ENCODE data around the gene ABCB11.
"Not testable (repeated sequence)": the region's sequence is repeated elsewhere in the genome, so short reads cannot be mapped to it uniquely, and the experiment has no call there.

The ABCB11 gene

GRCh38 chr2:169065422-169065821, 34.3 kb upstream of the ABCB11 start:
- DNase-seq (ENCODE audit: extremely low spot score) = no peak
- ChIA-PET CTCF (no interaction called here), POLR2A (no interaction called here)
- TF ChIP-seq, protein P1, sequence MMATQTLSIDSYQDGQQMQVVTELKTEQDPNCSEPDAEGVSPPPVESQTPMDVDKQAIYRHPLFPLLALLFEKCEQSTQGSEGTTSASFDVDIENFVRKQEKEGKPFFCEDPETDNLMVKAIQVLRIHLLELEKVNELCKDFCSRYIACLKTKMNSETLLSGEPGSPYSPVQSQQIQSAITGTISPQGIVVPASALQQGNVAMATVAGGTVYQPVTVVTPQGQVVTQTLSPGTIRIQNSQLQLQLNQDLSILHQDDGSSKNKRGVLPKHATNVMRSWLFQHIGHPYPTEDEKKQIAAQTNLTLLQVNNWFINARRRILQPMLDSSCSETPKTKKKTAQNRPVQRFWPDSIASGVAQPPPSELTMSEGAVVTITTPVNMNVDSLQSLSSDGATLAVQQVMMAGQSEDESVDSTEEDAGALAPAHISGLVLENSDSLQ (IDR thresholded peaks at IDR 0.05) = no peak
- TF ChIP-seq NFRKB (IDR thresholded peaks at IDR 0.05) (no peak), BHLHE40 (IDR thresholded peaks at IDR 0.05; ENCODE audit: borderline replicate concordance) (no peak), ZNF384 (IDR thresholded peaks at IDR 0.05) (no peak), CTBP1 (IDR thresholded peaks at IDR 0.05; ENCODE audit: borderline replicate concordance) (no peak), FOXK2 (IDR thresholded peaks at IDR 0.05) (no peak), LEF1 (IDR thresholded peaks at IDR 0.05; ENCODE audit: borderline replicate concordance) (no peak), ELF4 (IDR thresholded peaks at IDR 0.05) (no peak), SP1 (IDR thresholded peaks at IDR 0.05) (no peak), L3MBTL2 (conservative IDR thresholded peaks at IDR 0.05) (no peak), HDGF (IDR thresholded peaks at IDR 0.05; ENCODE audit: borderline replicate concordance) (no peak), ARNT (IDR thresholded peaks at IDR 0.05) (no peak), SUZ12 (IDR thresholded peaks at IDR 0.05) (no peak)

GRCh38 chr2:169064199-169064598, 33.1 kb upstream of the ABCB11 start:
- CTCF ChIA-PET; DNase-seq (ENCODE audit: extremely low spot score); POLR2A ChIA-PET: not testable (repeated sequence)

- DNase-seq (ENCODE audit: extremely low spot score); CTCF ChIA-PET; POLR2A ChIA-PET: not testable (repeated sequence)
Observed at GRCh38 chr2:169054575-169054974, 23.5 kb upstream of the ABCB11 start.

GRCh38 chr2:169050476-169051240, 19.5 kb upstream of the ABCB11 start:
- CTCF ChIA-PET = no interaction called here
- TF ChIP-seq FOXK2 (IDR thresholded peaks at IDR 0.05) (no peak), HDGF (IDR thresholded peaks at IDR 0.05; ENCODE audit: borderline replicate concordance) (no peak), NFRKB (IDR thresholded peaks at IDR 0.05) (no peak), LEF1 (IDR thresholded peaks at IDR 0.05; ENCODE audit: borderline replicate concordance) (no peak), CTBP1 (IDR thresholded peaks at IDR 0.05; ENCODE audit: borderline replicate concordance) (no peak), TARDBP (IDR thresholded peaks at IDR 0.05) (no peak), L3MBTL2 (conservative IDR thresholded peaks at IDR 0.05) (no peak), ELF4 (IDR thresholded peaks at IDR 0.05) (no peak), FOXA1 (IDR thresholded peaks at IDR 0.05) (no peak), ZNF384 (IDR thresholded peaks at IDR 0.05) (no peak), ARNT (IDR thresholded peaks at IDR 0.05) (no peak), FOXM1 (IDR thresholded peaks at IDR 0.05; ENCODE audit: borderline replicate concordance) (no peak), SP1 (IDR thresholded peaks at IDR 0.05) (no peak), SUZ12 (IDR thresholded peaks at IDR 0.05) (no peak), BHLHE40 (IDR thresholded peaks at IDR 0.05; ENCODE audit: borderline replicate concordance) (no peak)
- TF ChIP-seq, protein P1 (IDR thresholded peaks at IDR 0.05) = no peak
- DNase-seq (ENCODE audit: extremely low spot score) = no peak
- POLR2A ChIA-PET = no interaction called here

GRCh38 chr2:169049142-169049541, 18.0 kb upstream of the ABCB11 start:
- POLR2A ChIA-PET = no interaction called here
- CTCF ChIA-PET = interaction anchor here (0.6 kb wide), 1 partner anchor 814 kb away, joined by 3 read pairs; no protein-coding TSS in a partner anchor
- TF ChIP-seq FOXA1 (IDR thresholded peaks at IDR 0.05) = no peak
- TF ChIP-seq TARDBP (IDR thresholded peaks at IDR 0.05) = no peak
- TF ChIP-seq FOXK2 (IDR thresholded peaks at IDR 0.05) = no peak
- no peak for TF ChIP-seq SUZ12 (IDR thresholded peaks at IDR 0.05)
- TF ChIP-seq BHLHE40 (IDR thresholded peaks at IDR 0.05; ENCODE audit: borderline replicate concordance) = no peak
- TF ChIP-seq ELF4 (IDR thresholded peaks at IDR 0.05) = no peak
- TF ChIP-seq, protein P1 (IDR thresholded peaks at IDR 0.05) = no peak
- no peak for TF ChIP-seq CTBP1 (IDR thresholded peaks at IDR 0.05; ENCODE audit: borderline replicate concordance)
- no peak for TF ChIP-seq NFRKB (IDR thresholded peaks at IDR 0.05)
- TF ChIP-seq HDGF (IDR thresholded peaks at IDR 0.05; ENCODE audit: borderline replicate concordance) = no peak
- no peak for TF ChIP-seq ZNF384 (IDR thresholded peaks at IDR 0.05)
- TF ChIP-seq ARNT (IDR thresholded peaks at IDR 0.05) = no peak
- no peak for TF ChIP-seq LEF1 (IDR thresholded peaks at IDR 0.05; ENCODE audit: borderline replicate concordance)
- no peak for TF ChIP-seq FOXM1 (IDR thresholded peaks at IDR 0.05; ENCODE audit: borderline replicate concordance)
- no peak for TF ChIP-seq SP1 (IDR thresholded peaks at IDR 0.05)
- no peak for TF ChIP-seq L3MBTL2 (conservative IDR thresholded peaks at IDR 0.05)
- no peak for DNase-seq (ENCODE audit: extremely low spot score)

- TF ChIP-seq FOXM1 (IDR thresholded peaks at IDR 0.05; ENCODE audit: borderline replicate concordance) = no peak
- no peak for TF ChIP-seq SP1 (IDR thresholded peaks at IDR 0.05)
- no peak for TF ChIP-seq HDGF (IDR thresholded peaks at IDR 0.05; ENCODE audit: borderline replicate concordance)
- no peak for TF ChIP-seq BHLHE40 (IDR thresholded peaks at IDR 0.05; ENCODE audit: borderline replicate concordance)
- no peak for TF ChIP-seq TARDBP (IDR thresholded peaks at IDR 0.05)
- TF ChIP-seq CTBP1 (IDR thresholded peaks at IDR 0.05; ENCODE audit: borderline replicate concordance) = no peak
- TF ChIP-seq ELF4 (IDR thresholded peaks at IDR 0.05) = no peak
- TF ChIP-seq L3MBTL2 (conservative IDR thresholded peaks at IDR 0.05) = no peak
- no peak for TF ChIP-seq ZNF384 (IDR thresholded peaks at IDR 0.05)
- no peak for TF ChIP-seq NFRKB (IDR thresholded peaks at IDR 0.05)
- TF ChIP-seq FOXA1 (IDR thresholded peaks at IDR 0.05) = no peak
- TF ChIP-seq LEF1 (IDR thresholded peaks at IDR 0.05; ENCODE audit: borderline replicate concordance) = no peak
- DNase-seq (ENCODE audit: extremely low spot score) = no peak
- ChIA-PET POLR2A (no interaction called here), CTCF (no interaction called here)
Observed at GRCh38 chr2:169047256-169048250, 16.4 kb upstream of the ABCB11 start.

Data from HEK293T (cell line).